HG02870 (cell line): Measurements from ENCODE around the gene MYBPH.

ENCODE experiments used
- ATAC-seq: cut with Tn5 transposase; IDR thresholded peaks from one replicate; pipeline ENCODE4 v1.9.1; 2021; ENCODE audit warnings: mild to moderate bottlenecking, moderate library complexity; ENCODE audit not compliant: unreplicated experiment

The MYBPH gene

GRCh38 chr1:203175237-203175826, at the start of gene MYBPH:
MYBPH (minus strand) TSS chr1:203175826; CDS start chr1:203175755, 71 bp downstream.
- no peak for ATAC-seq

- no peak for ATAC-seq
Measured at GRCh38 chr1:203225071-203225470, 49.4 kb upstream of the MYBPH start.

- no peak for ATAC-seq
Measured at GRCh38 chr1:203223012-203223775, 47.6 kb upstream of the MYBPH start.

- no peak for ATAC-seq
Measured at GRCh38 chr1:203219934-203220333, 44.3 kb upstream of the MYBPH start.

- no peak for ATAC-seq
Measured at GRCh38 chr1:203219171-203219570, 43.5 kb upstream of the MYBPH start.

- no peak for ATAC-seq
Measured at GRCh38 chr1:203217668-203218067, 42.0 kb upstream of the MYBPH start.

- no peak for ATAC-seq
Measured at GRCh38 chr1:203217139-203217655, 41.6 kb upstream of the MYBPH start.

GRCh38 chr1:203216274-203217138, 40.9 kb upstream of the MYBPH start:
- ATAC-seq, result no peak

- no peak for ATAC-seq
Measured at GRCh38 chr1:203215573-203215972, 39.9 kb upstream of the MYBPH start.

- no peak for ATAC-seq
Measured at GRCh38 chr1:203214871-203215270, 39.2 kb upstream of the MYBPH start.

- ATAC-seq, result no peak
Measured at GRCh38 chr1:203213126-203213525, 37.5 kb upstream of the MYBPH start.

- ATAC-seq, result no peak
Measured at GRCh38 chr1:203211812-203212211, 36.2 kb upstream of the MYBPH start.

GRCh38 chr1:203210988-203211387, 35.4 kb upstream of the MYBPH start:
- ATAC-seq, result no peak

GRCh38 chr1:203210350-203210749, 34.7 kb upstream of the MYBPH start:
- ATAC-seq, result no peak

- no peak for ATAC-seq
Measured at GRCh38 chr1:203208181-203208580, 32.6 kb upstream of the MYBPH start.

GRCh38 chr1:203207751-203208150, 32.1 kb upstream of the MYBPH start:
- no peak for ATAC-seq

- ATAC-seq, result no peak
Measured at GRCh38 chr1:203206129-203206687, 30.6 kb upstream of the MYBPH start.

GRCh38 chr1:203204756-203205155, 29.1 kb upstream of the MYBPH start:
- ATAC-seq, result no peak

GRCh38 chr1:203202431-203203245, 27.0 kb upstream of the MYBPH start:
- no peak for ATAC-seq

- no peak for ATAC-seq
Measured at GRCh38 chr1:203201516-203202205, 26.0 kb upstream of the MYBPH start.
